Mesenteric fat pad (tissue), 1 donor: ENCODE results near the gene NRF1. TPM values are rescaled to one million over a fixed set of nuclear protein-coding genes. Genes with fewer than 3 reads are reported as not detected.
"Not testable (repeated sequence)": the region's sequence is repeated elsewhere in the genome, so short reads cannot be mapped to it uniquely, and the experiment has no call there.

ENCODE experiments used
- DNase-seq: peaks from one replicate; pipeline ENCODE4 v3.0.0-alpha.2; 2020; ENCODE audit warnings: low spot score
- total RNA-seq: library from RNA; stranded (reverse); fragmentation: NEBNext Ultra II Directional; extraction: Animal tissue kit (Norgen Biotek cat#: 25700); gene quantifications from one replicate; pipeline ENCODE4 v1.2.1, GENCODE V29; 2021
- donor health status: DM: yes; HTN: yes; CAD: no.

Gene NRF1
- total RNA-seq, 1 donor from 2014 or later = 16.2 TPM

- no peak for DNase-seq
Observed at GRCh38 chr7:129780974-129781927, 169.7 kb downstream of the NRF1 start.

GRCh38 chr7:129781928-129782817 is 170.7 kb downstream of the NRF1 start:
- DNase-seq = no peak

- DNase-seq = no peak
Observed at GRCh38 chr7:129782818-129783583, 171.5 kb downstream of the NRF1 start.

GRCh38 chr7:129783584-129783919 is 172.0 kb downstream of the NRF1 start:
- no peak for DNase-seq

- DNase-seq = no peak
Observed at GRCh38 chr7:129784437-129784782, 172.9 kb downstream of the NRF1 start.

- no peak for DNase-seq
Observed at GRCh38 chr7:129784783-129785684, 173.5 kb downstream of the NRF1 start.

- DNase-seq = no peak
Observed at GRCh38 chr7:129785685-129786514, 174.4 kb downstream of the NRF1 start.

- DNase-seq = no peak
Observed at GRCh38 chr7:129786825-129787563, 175.5 kb downstream of the NRF1 start.

GRCh38 chr7:129789000-129789399 is 177.5 kb downstream of the NRF1 start:
- no peak for DNase-seq

GRCh38 chr7:129789652-129790051 is 178.1 kb downstream of the NRF1 start:
- no peak for DNase-seq

- no peak for DNase-seq
Observed at GRCh38 chr7:129790136-129790535, 178.6 kb downstream of the NRF1 start.

- DNase-seq = no peak
Observed at GRCh38 chr7:129792721-129793120, 181.2 kb downstream of the NRF1 start.

- no peak for DNase-seq
Observed at GRCh38 chr7:129793506-129794310, 182.2 kb downstream of the NRF1 start.

GRCh38 chr7:129794461-129794860 is 182.9 kb downstream of the NRF1 start:
- not testable (repeated sequence) for DNase-seq

GRCh38 chr7:129796186-129796775 is 184.8 kb downstream of the NRF1 start:
- no peak for DNase-seq

- no peak for DNase-seq
Observed at GRCh38 chr7:129797214-129797789, 185.8 kb downstream of the NRF1 start.
